Erythroblast (primary cell): Measurements from ENCODE around the gene IQGAP3.

ENCODE experiments used
- GATA1 ChIP-seq: IDR thresholded peaks from 2 replicates; pipeline ENCODE4 v1.6.1; 2011; ENCODE audit warnings: low read depth, mild to moderate bottlenecking, control low read depth, low read length, moderate library complexity
- POLR2A ChIP-seq: IDR thresholded peaks from 2 replicates; pipeline ENCODE4 v1.6.1; 2011; ENCODE audit warnings: mild to moderate bottlenecking, low read length

DNA sequence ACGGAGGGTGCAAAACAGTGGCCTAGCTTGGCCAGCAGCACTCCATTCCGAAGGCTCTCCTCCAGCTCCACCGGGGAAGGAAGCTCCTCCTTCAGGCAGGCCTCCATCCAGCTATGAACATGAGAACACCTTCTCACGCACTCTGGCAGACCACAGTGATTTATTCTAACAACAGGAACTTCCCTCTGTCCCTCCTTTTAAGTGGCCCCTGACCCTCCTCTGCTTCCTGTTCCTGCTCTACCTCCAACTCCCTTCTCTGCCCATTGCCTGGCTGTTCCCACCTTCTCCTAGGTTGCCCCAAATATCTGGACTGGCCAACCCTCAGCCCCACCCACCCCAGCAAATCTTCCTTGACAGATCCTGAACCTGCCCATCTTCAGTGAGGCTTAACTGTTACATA is 5.9 kb downstream of the IQGAP3 start:
- no peak for TF ChIP-seq POLR2A
- no peak for TF ChIP-seq GATA1
